Type B pancreatic cell (in vitro differentiated cells): ENCODE measurements around the gene NEURL1B. TPM values are rescaled to one million over a fixed set of nuclear protein-coding genes. Genes with fewer than 3 reads are reported as not detected.

ENCODE experiments used
- DNase-seq: peaks from one replicate; pipeline ENCODE4 v3.0.0; 2021; ENCODE audit warnings: mixed read lengths; ENCODE audit not compliant: unreplicated experiment; ENCODE audit errors: extremely low spot score
- H3K27ac Mint-ChIP-seq: 2 replicates; pipeline ENCODE4 v1.8.0; 2021; ENCODE audit warnings: mild to moderate bottlenecking, mixed read lengths
- H3K27me3 Mint-ChIP-seq: 2 replicates; pipeline ENCODE4 v1.8.0; 2021; ENCODE audit warnings: mixed read lengths
- H3K36me3 Mint-ChIP-seq: 2 replicates; pipeline ENCODE4 v1.8.0; 2021; ENCODE audit warnings: mixed read lengths
- H3K4me1 Mint-ChIP-seq: one replicate; pipeline ENCODE4 v1.8.0; 2021; ENCODE audit warnings: mixed read lengths; ENCODE audit not compliant: unreplicated experiment
- H3K4me3 Mint-ChIP-seq: 2 replicates; pipeline ENCODE4 v1.8.0; 2021; ENCODE audit warnings: mild to moderate bottlenecking, mixed read lengths
- H3K9me3 Mint-ChIP-seq: 2 replicates; pipeline ENCODE4 v1.8.0; 2021; ENCODE audit warnings: mixed read lengths
- CTCF ChIP-seq: fragments of 200-600 bp; sonication (generic); conservative IDR thresholded peaks from 2 replicates; pipeline ENCODE4 v1.5.0; 2021; ENCODE audit warnings: antibody characterized with exemption, mild to moderate bottlenecking
- long read RNA-seq: library from polyadenylated mRNA; unstranded; transcript quantifications from one replicate; pipeline ENCODE4 v2.0.0, GENCODE V29; 2020
- total RNA-seq: library from RNA; stranded (reverse); gene quantifications from 2 replicates; pipeline ENCODE4 v1.2.1, GENCODE V29; 2021; ENCODE audit warnings: low replicate concordance

Gene NEURL1B
- 6.2 and 7.6 TPM in 2 replicates for total RNA-seq
- long read RNA-seq, partial matches to known transcripts = 0 of 3 reads
- long read RNA-seq, other reads (novel, unspliced or antisense) = 3 of 3 reads

GRCh38 chr5:172640822-172641358, at the start of gene NEURL1B:
Gene NEURL1B (plus strand): TSS chr5:172641263. CDS start chr5:172641407, 144 bp downstream.
- Mint-ChIP-seq H3K9me3 (no peaks in the 10 kb centered on the region), H3K4me3 (peak within 1 kb of the TSS; percentile 78), H3K36me3 (no peaks in the 10 kb centered on the region), H3K4me1 (peaks cover 14% of the 10 kb centered on the region), H3K27me3 (peaks cover 43% of the 10 kb centered on the region), H3K27ac (no peak within 1 kb of the TSS)
- peak; percentile 86 for DNase-seq
- TF ChIP-seq CTCF = peak; percentile 7

- DNase-seq = no peak
- no peak for TF ChIP-seq CTCF
- Mint-ChIP-seq H3K4me3 (no peak overlapping the region), H3K27ac (no peak overlapping the region), H3K27me3 (peaks cover 4% of the 10 kb centered on the region), H3K4me1 (peaks cover 5% of the 10 kb centered on the region), H3K36me3 (no peaks in the 10 kb centered on the region), H3K9me3 (no peaks in the 10 kb centered on the region)
Observed at GRCh38 chr5:172591636-172592035, 49.4 kb upstream of the NEURL1B start.

GRCh38 chr5:172592881-172593280, 48.2 kb upstream of the NEURL1B start:
- no peak for DNase-seq
- no peaks in the 10 kb centered on the region for H3K9me3 Mint-ChIP-seq
- no peak overlapping the region for H3K27ac Mint-ChIP-seq
- no peak for TF ChIP-seq CTCF
- H3K4me3 Mint-ChIP-seq = no peak overlapping the region
- H3K27me3 Mint-ChIP-seq = peaks cover 1% of the 10 kb centered on the region
- H3K4me1 Mint-ChIP-seq = peaks cover 5% of the 10 kb centered on the region
- H3K36me3 Mint-ChIP-seq = no peaks in the 10 kb centered on the region

- H3K4me1 Mint-ChIP-seq = peaks cover 5% of the 10 kb centered on the region
- H3K27ac Mint-ChIP-seq = no peak overlapping the region
- no peak for TF ChIP-seq CTCF
- no peak for DNase-seq
- no peaks in the 10 kb centered on the region for H3K27me3 Mint-ChIP-seq
- H3K36me3 Mint-ChIP-seq = no peaks in the 10 kb centered on the region
- H3K4me3 Mint-ChIP-seq = no peak overlapping the region
- H3K9me3 Mint-ChIP-seq = no peaks in the 10 kb centered on the region
Observed at GRCh38 chr5:172593306-172593705, 47.8 kb upstream of the NEURL1B start.

- Mint-ChIP-seq H3K4me1 (peaks cover 5% of the 10 kb centered on the region), H3K36me3 (no peaks in the 10 kb centered on the region), H3K4me3 (no peak overlapping the region), H3K9me3 (no peaks in the 10 kb centered on the region), H3K27ac (no peak overlapping the region), H3K27me3 (no peaks in the 10 kb centered on the region)
- TF ChIP-seq CTCF = no peak
- no peak for DNase-seq
Observed at GRCh38 chr5:172593721-172594235, 47.3 kb upstream of the NEURL1B start.
